ENCODE results near the gene KIFAP3.
"Not testable (repeated sequence)": the region's sequence is repeated elsewhere in the genome, so short reads cannot be mapped to it uniquely, and the experiment has no call there.

Gene KIFAP3

GRCh38 chr1:169928438-169929209 is 145.9 kb downstream of the KIFAP3 start:
- Histone ChIP-seq H3K27ac (no peak overlapping the region), H3K4me3 (no peak overlapping the region), H3K9me3 (ENCODE audit: low read depth, low read length) (no peaks in the 10 kb centered on the region), H3K9ac (ENCODE audit: insufficient read length) (no peak overlapping the region), H3K36me3 (ENCODE audit: insufficient read depth, low read length) (no peaks in the 10 kb centered on the region)
- TF ChIP-seq FOXP2 (optimal IDR thresholded peaks at IDR 0.05; ENCODE audit: control extremely low read depth, extremely low read length, insufficient read depth): no peak
- no peak for TF ChIP-seq POLR2AphosphoS5 (IDR thresholded peaks at IDR 0.05; ENCODE audit: borderline replicate concordance, low read depth, low read length)
- no peak for TF ChIP-seq EZH2 (IDR thresholded peaks at IDR 0.05)
- DNase-seq (ENCODE audit: low read depth, low spot score): peak; percentile 18

- H3K4me3 ChIP-seq: no peak overlapping the region
- no peak for TF ChIP-seq POLR2AphosphoS5 (IDR thresholded peaks at IDR 0.05; ENCODE audit: borderline replicate concordance, low read depth, low read length)
- no peak for TF ChIP-seq EZH2 (IDR thresholded peaks at IDR 0.05)
- no peak for TF ChIP-seq FOXP2 (optimal IDR thresholded peaks at IDR 0.05; ENCODE audit: control extremely low read depth, extremely low read length, insufficient read depth)
- no peaks in the 10 kb centered on the region for H3K36me3 ChIP-seq (ENCODE audit: insufficient read depth, low read length)
- H3K9ac ChIP-seq (ENCODE audit: insufficient read length): no peak overlapping the region
- H3K27ac ChIP-seq: no peak overlapping the region
- no peaks in the 10 kb centered on the region for H3K9me3 ChIP-seq (ENCODE audit: low read depth, low read length)
- DNase-seq (ENCODE audit: low read depth, low spot score): no peak
Observed at GRCh38 chr1:169925505-169926482, 148.7 kb downstream of the KIFAP3 start.

GRCh38 chr1:169924829-169925228 is 149.7 kb downstream of the KIFAP3 start:
- H3K4me3 ChIP-seq: no peak overlapping the region
- H3K9ac ChIP-seq (ENCODE audit: insufficient read length): no peak overlapping the region
- no peak overlapping the region for H3K27ac ChIP-seq
- no peak for DNase-seq (ENCODE audit: low read depth, low spot score)
- H3K36me3 ChIP-seq (ENCODE audit: insufficient read depth, low read length): no peaks in the 10 kb centered on the region
- no peaks in the 10 kb centered on the region for H3K9me3 ChIP-seq (ENCODE audit: low read depth, low read length)
- no peak for TF ChIP-seq EZH2 (IDR thresholded peaks at IDR 0.05)

GRCh38 chr1:169924063-169924462 is 150.4 kb downstream of the KIFAP3 start:
- TF ChIP-seq FOXP2 (optimal IDR thresholded peaks at IDR 0.05; ENCODE audit: control extremely low read depth, extremely low read length, insufficient read depth): no peak
- TF ChIP-seq POLR2AphosphoS5 (IDR thresholded peaks at IDR 0.05; ENCODE audit: borderline replicate concordance, low read depth, low read length): no peak
- TF ChIP-seq EZH2 (IDR thresholded peaks at IDR 0.05): no peak

GRCh38 chr1:169921080-169921479 is 153.4 kb downstream of the KIFAP3 start:
- Histone ChIP-seq H3K36me3 (ENCODE audit: insufficient read depth, low read length) (no peaks in the 10 kb centered on the region), H3K9me3 (ENCODE audit: low read depth, low read length) (no peaks in the 10 kb centered on the region), H3K27ac (no peak overlapping the region), H3K4me3 (no peak overlapping the region), H3K9ac (ENCODE audit: insufficient read length) (no peak overlapping the region)
- TF ChIP-seq FOXP2 (optimal IDR thresholded peaks at IDR 0.05; ENCODE audit: control extremely low read depth, extremely low read length, insufficient read depth) (no peak), EZH2 (IDR thresholded peaks at IDR 0.05) (no peak), POLR2AphosphoS5 (IDR thresholded peaks at IDR 0.05; ENCODE audit: borderline replicate concordance, low read depth, low read length) (no peak)
- no peak for DNase-seq (ENCODE audit: low read depth, low spot score)

More at GRCh38 chr1:169924063-169924462, 150.4 kb downstream of the KIFAP3 start:
- Histone ChIP-seq H3K9me3 (ENCODE audit: low read depth, low read length) (no peaks in the 10 kb centered on the region), H3K27ac (no peak overlapping the region), H3K4me3 (no peak overlapping the region), H3K36me3 (ENCODE audit: insufficient read depth, low read length) (no peaks in the 10 kb centered on the region), H3K9ac (ENCODE audit: insufficient read length) (no peak overlapping the region)
- DNase-seq (ENCODE audit: low read depth, low spot score): no peak

GRCh38 chr1:169918927-169919326 is 155.6 kb downstream of the KIFAP3 start:
- TF ChIP-seq POLR2AphosphoS5 (IDR thresholded peaks at IDR 0.05; ENCODE audit: borderline replicate concordance, low read depth, low read length): no peak
- TF ChIP-seq EZH2 (IDR thresholded peaks at IDR 0.05): no peak
- Histone ChIP-seq H3K36me3 (ENCODE audit: insufficient read depth, low read length) (no peaks in the 10 kb centered on the region), H3K27ac (no peak overlapping the region), H3K4me3 (no peak overlapping the region), H3K9me3 (ENCODE audit: low read depth, low read length) (no peaks in the 10 kb centered on the region), H3K9ac (ENCODE audit: insufficient read length) (no peak overlapping the region)
- DNase-seq (ENCODE audit: low read depth, low spot score): no peak

- not testable (repeated sequence) for H3K27ac ChIP-seq; H3K36me3 ChIP-seq (ENCODE audit: insufficient read depth, low read length); H3K9ac ChIP-seq (ENCODE audit: insufficient read length); H3K4me3 ChIP-seq; DNase-seq (ENCODE audit: low read depth, low spot score); H3K9me3 ChIP-seq (ENCODE audit: low read depth, low read length)
Observed at GRCh38 chr1:169918220-169918619, 156.3 kb downstream of the KIFAP3 start.

GRCh38 chr1:169915150-169915549 is 159.3 kb downstream of the KIFAP3 start:
- Histone ChIP-seq H3K9ac (ENCODE audit: insufficient read length) (no peak overlapping the region), H3K4me3 (no peak overlapping the region), H3K27ac (no peak overlapping the region), H3K36me3 (ENCODE audit: insufficient read depth, low read length) (no peaks in the 10 kb centered on the region), H3K9me3 (ENCODE audit: low read depth, low read length) (no peaks in the 10 kb centered on the region)
- TF ChIP-seq POLR2AphosphoS5 (IDR thresholded peaks at IDR 0.05; ENCODE audit: borderline replicate concordance, low read depth, low read length) (no peak), FOXP2 (optimal IDR thresholded peaks at IDR 0.05; ENCODE audit: control extremely low read depth, extremely low read length, insufficient read depth) (no peak), EZH2 (IDR thresholded peaks at IDR 0.05) (no peak)
- DNase-seq (ENCODE audit: low read depth, low spot score): no peak
